Medulla oblongata (tissue), 1 donor: ENCODE data around the gene EFCAB6.

Source experiments
- DNase-seq: peaks from one replicate; pipeline ENCODE4 v3.0.0-alpha.2; 2015; ENCODE audit errors: extremely low spot score

Gene EFCAB6

DNA sequence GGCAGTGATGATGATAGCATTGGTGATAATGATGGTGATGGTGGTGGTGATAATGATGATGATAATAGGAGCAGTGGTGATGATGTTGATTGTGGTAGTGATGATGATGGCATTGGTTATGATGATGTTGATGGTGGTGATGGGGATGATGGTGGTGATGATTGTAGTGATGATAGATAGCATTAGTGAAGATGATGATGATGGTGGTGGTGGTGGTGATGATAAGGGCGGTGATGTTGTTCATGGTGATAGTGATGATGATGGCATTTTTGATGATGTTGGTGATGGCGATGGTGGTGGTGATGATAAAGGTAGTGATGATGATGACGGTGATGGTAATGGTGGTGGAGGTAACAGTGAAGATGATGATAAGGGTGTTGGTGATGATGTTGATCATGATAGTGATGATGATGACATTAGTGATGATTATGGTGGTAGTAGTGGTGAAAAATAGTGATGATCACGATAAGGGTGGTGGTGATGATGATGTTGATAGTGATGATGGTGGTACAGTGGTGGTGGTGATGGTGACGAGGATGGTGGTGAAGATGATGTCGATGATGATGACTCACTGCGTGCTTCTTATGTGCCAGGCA, 307.3 kb downstream of the EFCAB6 start:
- DNase-seq, result no peak

DNA sequence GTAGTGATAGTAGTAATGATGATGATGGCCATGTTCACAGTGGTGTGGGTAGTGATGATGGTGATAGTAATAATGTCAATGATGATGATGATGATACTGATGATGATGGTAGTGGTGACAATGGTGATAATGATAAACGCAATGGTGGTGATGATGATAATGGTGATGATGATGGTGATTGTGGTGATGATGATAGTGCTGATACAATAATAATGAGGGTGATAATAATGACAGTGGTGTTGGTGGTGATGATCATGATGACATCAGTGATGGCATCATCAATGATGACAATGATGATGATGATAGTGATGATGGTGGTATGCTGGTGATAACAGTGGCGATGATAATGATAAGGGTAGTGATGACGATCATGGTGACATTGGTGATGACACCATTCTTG, 308.0 kb downstream of the EFCAB6 start:
- DNase-seq, result no peak

DNA sequence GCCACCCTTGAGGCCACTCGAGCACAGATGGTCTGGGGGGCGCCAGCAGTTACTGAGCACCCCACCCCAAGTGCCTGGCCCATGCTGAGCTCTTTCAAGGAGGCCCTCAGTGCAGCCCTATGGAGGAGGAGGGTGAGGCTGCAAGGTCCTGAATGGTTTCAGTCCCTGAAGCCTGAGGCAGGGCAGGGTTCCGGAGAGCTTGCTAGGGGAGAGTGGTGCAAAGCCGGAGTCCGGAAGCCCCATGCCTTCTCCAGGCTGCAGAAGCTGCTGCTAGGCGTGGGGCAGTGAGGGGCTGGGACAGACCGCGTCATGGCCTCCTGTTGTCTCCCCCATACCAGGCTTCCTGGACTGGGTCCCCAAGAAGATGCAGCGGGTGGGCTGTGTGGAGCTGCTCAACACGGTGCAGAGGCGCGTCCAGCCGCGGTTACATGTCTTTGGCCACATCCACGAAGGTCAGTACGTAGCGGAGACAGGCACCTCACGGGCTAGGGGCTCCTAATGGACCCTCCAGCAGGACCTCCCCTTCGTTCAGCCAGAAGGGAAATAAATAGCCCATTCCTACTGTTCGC, 309.7 kb downstream of the EFCAB6 start:
- DNase-seq, result no peak

DNA sequence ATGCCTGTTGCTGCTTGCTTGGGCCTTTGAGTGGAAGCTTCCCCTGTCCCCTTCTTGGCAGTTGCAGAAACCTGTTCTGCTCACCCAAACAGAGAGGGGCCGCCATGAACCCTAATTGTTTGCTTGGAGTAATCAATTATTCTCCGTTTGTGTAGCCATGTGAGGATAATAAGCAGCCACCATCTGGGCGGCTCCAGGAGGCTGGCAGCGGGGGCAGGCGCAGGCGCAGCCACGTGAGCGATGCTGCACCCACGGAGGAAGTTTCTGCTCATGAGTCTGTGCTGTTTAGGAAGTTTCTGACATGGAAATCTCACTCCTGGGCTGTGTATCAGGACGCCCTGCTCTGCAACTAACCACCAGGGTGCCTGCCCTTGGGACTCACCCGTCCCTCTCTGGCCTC, 310.2 kb downstream of the EFCAB6 start:
- DNase-seq, result no peak

DNA sequence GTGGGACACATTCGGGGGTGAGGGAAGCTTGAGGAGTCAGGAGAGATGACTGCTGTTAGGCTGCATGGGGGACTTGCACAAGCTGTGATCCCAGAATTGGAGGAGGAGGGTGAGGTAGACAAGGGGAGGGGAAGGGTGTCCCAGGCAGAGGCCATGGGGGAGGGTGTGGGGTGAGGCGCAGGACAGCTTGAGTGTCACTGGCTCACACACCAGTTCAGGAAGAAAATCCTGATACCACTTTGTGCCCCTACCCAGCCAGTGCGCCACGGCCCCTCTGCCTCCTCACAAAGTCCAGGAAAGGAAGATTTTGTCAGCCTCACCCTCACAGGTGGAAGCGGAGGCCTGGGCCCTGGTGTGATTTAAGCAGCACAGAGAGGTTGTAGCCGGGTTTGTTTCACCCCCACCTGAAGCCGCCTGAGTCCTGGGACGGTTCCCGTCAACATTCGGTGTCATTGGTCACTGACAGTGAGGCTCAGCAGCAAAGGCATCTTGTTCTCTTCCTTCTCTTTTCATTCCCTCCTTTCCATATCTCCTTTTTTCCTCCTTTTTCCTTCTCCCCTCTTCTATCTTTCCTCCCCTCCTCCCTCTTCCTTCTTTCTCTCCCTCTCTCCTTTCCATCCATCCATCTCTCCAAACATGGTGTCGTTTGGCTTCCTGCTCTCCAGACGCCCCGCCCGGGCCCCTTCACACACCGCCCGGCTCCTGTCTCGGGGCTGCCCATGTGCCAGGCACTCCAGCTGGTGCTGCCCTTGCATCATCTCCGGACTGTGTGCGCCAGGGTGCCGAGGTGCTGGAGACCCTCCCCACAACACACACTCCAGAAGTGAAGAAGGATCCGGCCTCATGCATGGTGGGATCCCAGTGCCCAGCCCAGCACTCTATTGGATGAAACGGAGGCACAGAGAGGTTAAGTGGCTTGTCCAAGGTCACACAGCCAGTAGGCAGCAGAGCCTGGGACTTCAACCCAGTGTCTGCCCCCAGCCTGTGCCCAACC, 311.0 kb downstream of the EFCAB6 start:
- DNase-seq, result no peak

DNA sequence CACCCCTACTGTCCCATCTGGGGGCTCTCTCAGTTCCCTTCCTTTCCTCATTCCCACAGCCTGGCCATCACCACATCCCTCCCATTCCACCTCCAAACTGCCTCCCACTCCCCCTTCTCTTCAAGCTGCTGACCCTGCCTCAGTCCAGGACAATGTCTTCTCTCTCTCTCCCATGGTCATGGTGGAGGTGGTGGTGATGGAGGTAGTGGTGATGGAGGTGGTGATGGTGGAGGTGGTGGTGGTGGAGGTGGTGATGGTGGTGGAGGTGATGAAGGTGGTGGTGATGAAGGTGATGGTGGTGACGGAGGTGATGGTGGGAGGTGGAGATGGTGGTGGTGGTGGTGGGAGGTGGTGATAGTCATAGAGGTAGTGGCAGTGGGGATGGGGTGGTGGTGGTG, 313.2 kb downstream of the EFCAB6 start:
- no peak for DNase-seq

DNA sequence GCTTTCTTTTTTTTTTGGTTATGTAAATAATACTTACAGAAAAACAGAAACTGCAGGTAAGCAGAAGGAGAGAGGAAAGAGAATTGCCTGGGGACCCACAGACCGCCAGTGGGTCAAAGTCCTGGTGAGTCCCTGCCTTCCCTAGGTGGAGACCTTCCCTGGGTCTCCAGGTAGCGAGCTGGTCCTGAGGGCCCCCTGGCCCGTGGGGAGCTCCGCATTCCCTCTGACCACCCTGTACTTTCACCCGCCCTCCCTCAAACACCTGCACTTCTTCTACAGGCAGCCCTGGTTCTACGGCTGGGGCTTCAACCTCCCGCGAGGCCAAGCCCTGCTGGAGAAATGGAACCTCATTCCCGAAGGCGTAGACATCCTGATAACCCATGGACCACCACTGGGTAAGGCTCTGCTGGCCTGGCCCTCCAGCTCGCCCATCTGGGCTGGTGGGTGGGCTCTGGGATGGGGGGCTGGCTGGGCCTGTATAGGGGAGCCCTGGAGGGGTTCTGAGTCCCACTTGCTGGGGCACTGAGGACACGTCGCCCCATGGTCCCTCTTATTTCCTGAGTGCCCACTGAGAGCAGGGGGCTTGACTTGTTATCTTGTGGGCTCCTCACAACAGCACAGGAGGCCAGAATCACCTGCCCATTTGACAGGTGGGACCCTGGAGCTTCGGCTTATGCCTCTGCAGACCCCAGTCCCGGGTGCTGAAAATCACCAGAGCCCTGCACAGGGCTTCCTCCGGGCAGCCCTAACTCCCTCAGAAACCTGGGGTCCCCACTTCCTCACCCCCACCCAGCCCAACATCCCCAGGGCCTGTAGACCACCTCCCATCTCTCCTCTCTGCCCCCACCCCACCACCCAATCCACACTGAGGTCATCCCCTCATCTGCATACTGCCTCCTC, 313.9 kb downstream of the EFCAB6 start:
- no peak for DNase-seq

DNA sequence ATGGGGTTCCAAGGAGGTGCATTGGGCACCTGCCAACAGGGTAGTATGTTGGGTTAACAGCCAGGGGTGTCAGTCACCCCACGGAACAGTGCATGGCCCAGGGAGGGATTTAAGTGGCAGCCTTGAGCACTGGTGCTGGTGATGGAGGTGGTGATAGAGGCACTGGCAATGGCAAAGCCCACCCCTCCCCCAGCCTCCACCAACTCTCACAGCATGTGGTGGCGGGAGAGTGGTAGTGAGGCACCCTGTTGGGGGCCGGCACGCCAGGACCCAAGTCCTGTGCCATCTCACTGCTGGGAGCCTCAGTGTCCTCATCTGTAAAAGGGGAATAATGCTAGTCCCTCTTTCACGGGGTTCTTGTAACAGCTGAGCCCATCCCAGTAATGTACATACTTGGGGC, 318.8 kb downstream of the EFCAB6 start:
- DNase-seq, result no peak

DNA sequence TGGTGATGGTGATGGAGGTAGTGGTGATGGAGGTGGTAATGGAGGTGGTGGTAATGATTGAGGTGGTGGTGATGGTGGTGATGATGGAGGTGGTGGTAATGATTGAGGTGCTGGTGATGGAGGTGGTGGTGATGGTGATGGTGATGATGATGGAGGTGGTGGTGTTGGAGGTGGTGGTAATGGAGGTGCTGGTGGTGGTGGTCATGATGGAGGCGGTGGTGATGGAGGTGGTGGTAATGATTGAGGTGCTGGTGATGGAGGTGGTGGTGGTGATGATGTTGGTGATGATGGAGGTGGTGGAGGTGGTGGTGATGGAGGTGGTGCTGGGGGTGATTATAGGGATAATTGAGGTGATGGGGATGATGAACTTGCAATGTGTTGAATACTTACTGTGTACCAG, 320.4 kb downstream of the EFCAB6 start:
- DNase-seq, result no peak

DNA sequence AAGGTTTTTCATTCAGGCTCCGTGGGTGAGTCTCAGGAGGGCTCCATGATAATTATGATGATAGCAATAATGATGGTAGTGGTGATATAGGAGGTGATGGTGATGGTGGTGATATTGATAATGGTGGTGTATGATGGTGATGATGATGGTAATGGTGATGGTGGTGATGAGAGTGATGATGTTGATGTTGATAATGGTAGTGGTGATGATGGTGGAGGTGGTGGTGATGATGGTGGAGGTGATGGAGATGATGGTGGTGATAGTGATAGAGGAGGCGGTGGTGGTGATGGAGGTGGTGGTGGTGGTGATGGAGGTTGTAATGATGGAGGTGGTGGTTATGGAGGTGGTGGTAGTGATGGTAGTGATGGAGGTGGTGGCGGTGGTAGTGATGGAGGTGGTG, 320.9 kb downstream of the EFCAB6 start:
- DNase-seq, result no peak

DNA sequence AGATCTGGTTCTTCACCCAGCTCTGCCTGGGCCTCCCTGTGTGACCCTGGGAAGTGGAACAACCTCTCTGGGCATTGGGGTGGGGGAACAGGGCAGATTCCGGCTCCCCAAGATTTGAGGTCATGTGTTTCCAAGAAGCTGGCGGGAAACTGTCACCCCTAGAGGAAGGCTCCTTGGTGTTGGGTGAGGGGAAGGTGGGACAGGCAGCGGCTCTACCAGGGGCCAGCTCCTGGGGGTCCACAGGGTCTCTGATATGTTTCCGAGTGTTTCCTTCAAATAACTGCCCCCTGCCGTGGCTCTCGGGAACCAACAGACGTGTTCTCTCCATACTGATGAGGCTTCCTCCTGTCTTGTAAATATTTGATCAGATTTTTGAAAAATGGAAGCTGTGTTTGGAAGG, 321.8 kb downstream of the EFCAB6 start:
- no peak for DNase-seq

DNA sequence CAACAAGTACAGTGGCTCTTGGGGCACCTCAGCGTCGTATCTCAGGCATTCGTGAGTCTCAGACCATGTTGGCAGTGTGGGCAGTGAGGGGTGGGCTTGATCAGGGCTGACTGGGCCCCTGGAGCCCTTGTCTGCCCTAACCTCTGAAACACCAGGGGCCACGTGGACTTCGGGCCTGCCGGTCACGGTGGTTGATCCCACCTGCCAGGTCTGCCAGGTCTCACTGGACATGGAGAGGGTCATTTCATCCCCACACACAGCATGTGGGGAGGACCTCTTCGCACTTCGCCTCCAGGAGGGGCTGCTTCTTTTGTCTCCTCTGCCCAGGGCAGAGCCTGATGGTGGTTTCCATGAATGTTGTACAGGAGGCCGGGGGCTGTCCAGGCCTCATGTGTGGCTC, 323.2 kb downstream of the EFCAB6 start:
- no peak for DNase-seq

DNA sequence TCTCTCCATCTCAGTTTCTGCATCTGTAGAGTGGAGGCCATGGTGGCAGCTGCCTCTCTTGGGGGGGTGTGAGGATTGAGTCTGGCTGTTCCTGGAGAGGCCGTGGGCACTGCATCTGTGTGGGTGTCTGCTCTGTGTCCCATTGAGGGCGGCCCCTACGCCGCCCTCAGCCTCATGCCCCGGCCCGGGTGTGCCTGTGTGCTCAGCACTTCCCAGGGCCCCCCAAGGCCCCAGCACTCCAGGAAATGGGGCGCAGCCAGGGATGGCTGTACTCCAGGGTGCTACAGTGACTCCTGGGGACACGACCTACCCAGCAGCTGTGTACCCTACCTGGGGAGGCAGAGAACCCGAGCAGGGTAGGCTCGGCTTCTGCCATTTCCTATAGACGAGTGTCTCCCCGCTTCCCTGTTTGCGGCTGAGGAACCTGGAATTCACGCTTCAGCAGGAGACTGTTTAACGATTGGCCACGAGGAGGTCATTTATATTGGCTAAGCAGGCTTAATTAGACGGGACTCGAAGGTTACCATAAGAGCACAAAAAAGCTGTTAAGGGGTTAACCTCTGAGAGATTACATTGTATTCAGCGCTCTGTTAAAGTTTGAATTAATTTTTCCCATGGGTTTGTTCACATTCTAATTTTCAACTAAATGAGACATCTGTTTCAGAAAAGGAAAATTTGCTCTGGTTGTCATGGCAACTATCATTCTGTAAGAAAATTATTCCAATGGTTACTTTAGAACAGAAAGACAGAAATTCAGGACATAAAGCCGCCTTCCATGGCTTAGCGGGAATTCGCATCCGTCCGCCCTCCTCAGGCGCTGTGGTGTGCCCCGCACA, 323.9 kb downstream of the EFCAB6 start:
- DNase-seq, result no peak

DNA sequence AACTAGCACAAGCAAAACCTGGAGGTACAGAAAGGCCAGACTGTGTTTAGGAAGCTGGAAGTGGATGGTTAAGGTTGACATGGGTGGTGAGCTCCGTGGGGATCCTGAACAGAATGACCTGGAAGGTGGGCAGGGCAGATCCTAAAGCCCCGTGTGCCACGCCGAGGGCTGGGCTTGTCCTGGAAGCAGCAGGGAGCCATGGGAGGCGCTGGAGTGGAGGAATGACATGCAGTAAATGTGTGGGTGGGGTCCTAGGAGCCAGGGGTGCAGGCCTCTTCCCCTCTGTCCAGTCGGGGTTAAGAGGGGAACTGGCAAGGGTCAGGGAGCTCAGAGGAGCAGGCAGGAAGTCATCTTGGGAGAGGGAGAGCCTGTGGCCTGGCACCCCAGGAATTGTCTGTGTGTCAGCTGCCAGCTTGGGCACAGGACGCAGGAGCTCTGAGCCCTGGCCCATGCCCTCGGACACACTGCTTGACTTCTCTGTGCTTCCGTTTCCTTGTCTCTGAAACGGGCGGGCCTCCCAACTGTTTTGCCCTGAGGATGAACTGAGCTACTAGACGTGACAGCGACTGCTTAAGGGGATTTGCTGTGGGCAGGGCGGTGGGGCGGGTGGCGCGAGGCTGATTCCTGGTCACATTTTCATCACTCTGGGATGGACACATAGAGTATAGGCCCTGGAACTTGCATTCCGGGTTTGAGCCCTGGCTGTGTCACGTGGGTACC, 324.6 kb downstream of the EFCAB6 start:
- DNase-seq, result no peak

DNA sequence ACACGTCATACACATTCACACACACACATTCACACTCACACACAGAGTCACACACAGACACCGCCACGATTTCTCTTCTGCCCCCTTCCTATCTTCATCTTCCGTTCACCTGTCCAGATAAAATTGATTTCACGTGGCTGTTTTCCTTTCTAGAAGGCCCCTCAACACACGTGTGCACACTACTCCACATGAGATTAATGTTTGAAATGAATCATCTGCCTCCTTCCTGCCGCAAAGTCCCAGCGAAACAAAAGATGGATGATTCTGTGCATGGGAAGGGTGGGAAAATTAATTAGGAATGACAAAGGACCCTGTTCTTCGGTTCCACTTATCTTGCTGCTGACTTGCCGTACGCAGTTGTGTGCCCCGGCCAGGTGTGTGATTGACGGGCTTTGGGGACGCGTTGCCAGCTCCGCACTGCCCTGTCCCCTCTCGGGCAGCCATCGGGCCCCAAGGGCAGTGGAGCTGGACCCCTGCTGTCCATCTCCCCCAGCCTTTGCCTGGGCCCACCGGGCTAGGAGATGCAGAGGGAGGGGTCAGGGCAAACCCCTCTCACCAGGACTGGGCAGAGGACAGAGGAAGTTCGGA, 326.5 kb downstream of the EFCAB6 start:
- no peak for DNase-seq

DNA sequence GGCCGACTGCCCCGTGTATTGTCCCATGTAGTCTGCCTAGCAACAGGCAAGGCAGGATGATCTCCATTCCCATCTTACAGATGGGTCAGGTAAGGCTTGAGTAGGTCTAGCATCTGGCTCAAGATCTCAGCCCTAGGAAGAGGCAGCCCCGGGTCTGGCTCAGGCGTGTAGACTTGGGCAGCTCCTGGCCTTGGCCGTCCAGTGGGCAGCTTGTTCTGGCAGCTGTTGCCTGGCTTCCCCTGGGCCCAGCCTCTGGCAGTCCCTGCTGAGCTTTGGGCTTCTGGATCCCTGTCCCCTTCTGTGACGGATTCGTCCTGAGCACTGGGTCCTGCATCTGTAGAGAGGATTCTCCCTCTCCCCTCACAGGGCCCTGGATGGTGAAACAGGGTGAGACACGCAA, 327.9 kb downstream of the EFCAB6 start:
- DNase-seq, result no peak

DNA sequence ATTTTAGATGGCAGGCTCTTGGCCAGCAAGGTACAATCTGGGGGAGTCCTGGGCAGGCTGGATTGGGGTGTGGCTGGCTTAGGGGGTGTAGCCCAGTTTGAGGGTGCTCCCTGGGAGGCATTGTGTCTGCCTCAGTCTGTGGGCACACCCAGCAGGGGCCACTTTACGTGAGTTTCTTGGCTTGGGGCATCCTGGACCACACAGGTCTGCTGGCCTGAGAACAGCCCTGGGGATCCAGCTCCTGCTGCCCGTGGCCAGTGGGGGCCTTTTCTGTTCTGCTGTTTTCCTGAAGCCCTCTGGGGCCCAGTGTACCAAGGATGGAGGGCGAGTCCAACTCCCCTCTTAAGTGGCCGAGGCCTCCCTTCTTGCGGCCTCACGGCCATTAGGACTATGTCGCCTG, 328.4 kb downstream of the EFCAB6 start:
- DNase-seq, result no peak

DNA sequence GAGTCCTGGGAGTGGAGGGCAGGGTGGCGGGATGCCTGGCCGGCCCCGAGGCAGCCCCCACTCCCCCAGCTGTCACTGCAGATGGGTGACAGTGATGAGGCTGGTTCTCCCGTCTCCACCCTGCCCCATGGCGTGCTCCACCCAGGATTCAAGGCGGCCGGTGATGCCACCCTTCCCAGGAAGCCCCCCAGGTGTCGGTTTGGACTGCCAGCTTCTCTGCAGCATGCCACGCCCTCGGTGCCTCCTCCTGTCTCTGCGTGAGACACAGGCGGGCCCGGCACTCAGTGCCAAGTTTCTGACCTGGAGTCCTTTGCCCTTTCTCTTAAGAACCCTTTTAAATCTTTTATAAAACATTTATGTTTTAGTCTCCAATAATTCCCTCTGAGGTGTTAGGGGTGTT, 328.8 kb downstream of the EFCAB6 start:
- DNase-seq, result no peak

DNA sequence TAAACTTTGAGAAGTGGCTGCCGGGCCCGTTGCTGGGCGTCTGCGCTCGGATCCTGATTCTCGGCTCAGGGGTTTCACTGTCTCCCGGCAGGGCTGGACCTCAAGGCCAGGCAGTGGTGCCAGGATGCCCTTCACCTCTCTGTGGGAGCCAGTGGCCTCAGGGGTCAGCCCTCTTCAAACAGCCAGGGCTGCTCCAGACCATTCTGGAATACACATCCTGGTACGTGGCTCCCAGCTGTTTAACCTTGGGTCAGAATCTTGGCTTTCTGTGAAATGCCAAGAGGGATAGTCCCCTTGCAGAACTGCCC, 329.8 kb downstream of the EFCAB6 start:
- DNase-seq, result no peak
